Endodermal cell (in vitro differentiated cells): ENCODE measurements around the gene KHSRP. TPM values are rescaled to one million over a fixed set of nuclear protein-coding genes. Genes with fewer than 3 reads are reported as not detected.

Source experiments
- DNase-seq: peaks from one replicate; pipeline ENCODE4 v3.0.0-alpha.2; 2017
- H3K27ac ChIP-seq: 2 replicates; pipeline ENCODE4 v1.5.1; 2013; ENCODE audit warnings: mild to moderate bottlenecking, low read depth, low read length, moderate library complexity
- H3K27me3 ChIP-seq: 2 replicates; pipeline ENCODE4 v1.6.1; 2013; ENCODE audit warnings: mild to moderate bottlenecking, low read length, moderate library complexity; ENCODE audit not compliant: insufficient read depth, control insufficient read depth, poor library complexity, severe bottlenecking
- H3K36me3 ChIP-seq: 2 replicates; pipeline ENCODE4 v1.7.0; 2013; ENCODE audit warnings: mild to moderate bottlenecking, low read length, moderate library complexity; ENCODE audit not compliant: control insufficient read depth, insufficient read depth
- H3K4me1 ChIP-seq: one replicate; pipeline ENCODE4 v1.7.0; 2013; ENCODE audit warnings: low read length; ENCODE audit not compliant: control insufficient read depth, insufficient read depth
- H3K4me3 ChIP-seq: 2 replicates; pipeline ENCODE4 v1.5.1; 2013; ENCODE audit warnings: mild to moderate bottlenecking, low read length, moderate library complexity
- H3K9ac ChIP-seq: 2 replicates; pipeline ENCODE4 v1.6.1; 2013; ENCODE audit warnings: mild to moderate bottlenecking, low read length, moderate library complexity; ENCODE audit not compliant: poor library complexity, severe bottlenecking; ENCODE audit errors: extremely low read depth
- H3K9me3 ChIP-seq: 2 replicates; pipeline ENCODE4 v1.6.1; 2013; ENCODE audit warnings: mild to moderate bottlenecking, low read length, moderate library complexity; ENCODE audit not compliant: control insufficient read depth
- H3K27ac Mint-ChIP-seq: 2 replicates; pipeline ENCODE4 v1.8.0; 2020; ENCODE audit warnings: mixed read lengths
- H3K27me3 Mint-ChIP-seq: 2 replicates; pipeline ENCODE4 v1.8.0; 2021; ENCODE audit warnings: mild to moderate bottlenecking, mixed read lengths; ENCODE audit not compliant: insufficient read depth
- H3K36me3 Mint-ChIP-seq: 2 replicates; pipeline ENCODE4 v1.8.0; 2020; ENCODE audit warnings: low read depth, mixed read lengths
- H3K4me1 Mint-ChIP-seq: 2 replicates; pipeline ENCODE4 v1.8.0; 2020; ENCODE audit warnings: mixed read lengths
- H3K4me3 Mint-ChIP-seq: 2 replicates; pipeline ENCODE4 v1.8.0; 2020; ENCODE audit warnings: mild to moderate bottlenecking, moderate library complexity, mixed read lengths
- H3K9me3 Mint-ChIP-seq: 2 replicates; pipeline ENCODE4 v1.8.0; 2020; ENCODE audit warnings: mild to moderate bottlenecking, mixed read lengths
- WGBS, 2 experiments: methylation state at CpG; one replicate each; pipeline versions ENCODE4 v1.1.5 to v1.1.7; 2013; ENCODE audit warnings: missing lambda C conversion rate in 2 of 2, mixed read lengths in 1 of 2; ENCODE audit not compliant: insufficient coverage in 1 of 2, insufficient read length in 1 of 2; 5-methylcytosine and 5-hydroxymethylcytosine counted together
- total RNA-seq, 2 donors: library from RNA; stranded (reverse); fragmentation: NEBNext Ultra II Directional in 1 of 2; extraction: Animal tissue kit (Norgen Biotek cat#: 25700) in 1 of 2; gene quantifications; 2 replicates in 1 of 2; 3 replicates in 1 of 2; pipeline ENCODE4 v1.2.1, GENCODE V29; 2021
- TF ChIP-seq, protein P1 (sequence below): fragments of 200-600 bp; sonication (generic); conservative IDR thresholded peaks from 2 replicates; pipeline ENCODE4 v1.5.0; 2021; ENCODE audit warnings: antibody characterized with exemption, mild to moderate bottlenecking

KHSRP gene
- total RNA-seq, 2 donors from 2014 or later: 454 to 476 TPM

- Histone ChIP-seq H3K27ac (no peak overlapping the region), H3K9ac (no peak overlapping the region), H3K27me3 (peaks cover 17% of the 10 kb centered on the region), H3K4me1 (no peaks in the 10 kb centered on the region), H3K9me3 (no peaks in the 10 kb centered on the region), H3K4me3 (no peak overlapping the region), H3K36me3 (peaks cover 4% of the 10 kb centered on the region)
- peaks cover 19% of the 10 kb centered on the region for H3K36me3 Mint-ChIP-seq
- peaks cover 22% of the 10 kb centered on the region for H3K27me3 Mint-ChIP-seq
- H3K9me3 Mint-ChIP-seq: no peaks in the 10 kb centered on the region
- peaks cover 24% of the 10 kb centered on the region for H3K4me1 Mint-ChIP-seq
- TF ChIP-seq, protein P1, sequence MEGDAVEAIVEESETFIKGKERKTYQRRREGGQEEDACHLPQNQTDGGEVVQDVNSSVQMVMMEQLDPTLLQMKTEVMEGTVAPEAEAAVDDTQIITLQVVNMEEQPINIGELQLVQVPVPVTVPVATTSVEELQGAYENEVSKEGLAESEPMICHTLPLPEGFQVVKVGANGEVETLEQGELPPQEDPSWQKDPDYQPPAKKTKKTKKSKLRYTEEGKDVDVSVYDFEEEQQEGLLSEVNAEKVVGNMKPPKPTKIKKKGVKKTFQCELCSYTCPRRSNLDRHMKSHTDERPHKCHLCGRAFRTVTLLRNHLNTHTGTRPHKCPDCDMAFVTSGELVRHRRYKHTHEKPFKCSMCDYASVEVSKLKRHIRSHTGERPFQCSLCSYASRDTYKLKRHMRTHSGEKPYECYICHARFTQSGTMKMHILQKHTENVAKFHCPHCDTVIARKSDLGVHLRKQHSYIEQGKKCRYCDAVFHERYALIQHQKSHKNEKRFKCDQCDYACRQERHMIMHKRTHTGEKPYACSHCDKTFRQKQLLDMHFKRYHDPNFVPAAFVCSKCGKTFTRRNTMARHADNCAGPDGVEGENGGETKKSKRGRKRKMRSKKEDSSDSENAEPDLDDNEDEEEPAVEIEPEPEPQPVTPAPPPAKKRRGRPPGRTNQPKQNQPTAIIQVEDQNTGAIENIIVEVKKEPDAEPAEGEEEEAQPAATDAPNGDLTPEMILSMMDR: no peak
- no peak overlapping the region for H3K27ac Mint-ChIP-seq
- no peak overlapping the region for H3K4me3 Mint-ChIP-seq
- 82% methylated on average over 3 of the region's 4 CpGs; no CpG with 5 or more reads in 1 of the 2 experiments for WGBS, 2 experiments
- DNase-seq: peak; percentile 57
Measured at GRCh38 chr19:6472713-6473112, 48.1 kb upstream of the KHSRP start.

- H3K9me3 ChIP-seq: no peaks in the 10 kb centered on the region
- peak overlapping the region; percentile 82 for H3K27ac Mint-ChIP-seq
Measured at GRCh38 chr19:6471076-6471475, 46.5 kb upstream of the KHSRP start.

GRCh38 chr19:6470173-6470572 lies 45.6 kb upstream of the KHSRP start:
- Mint-ChIP-seq H3K4me3 (no peak overlapping the region), H3K4me1 (peaks cover 26% of the 10 kb centered on the region), H3K27ac (no peak overlapping the region), H3K36me3 (peaks cover 38% of the 10 kb centered on the region), H3K27me3 (peaks cover 12% of the 10 kb centered on the region), H3K9me3 (no peaks in the 10 kb centered on the region)
- H3K27me3 ChIP-seq: peaks cover 9% of the 10 kb centered on the region
- peaks cover 10% of the 10 kb centered on the region for H3K36me3 ChIP-seq
- DNase-seq: peak; percentile 60
- H3K4me1 ChIP-seq: peaks cover 1% of the 10 kb centered on the region
- H3K27ac ChIP-seq: no peak overlapping the region
- H3K9ac ChIP-seq: no peak overlapping the region
- no peaks in the 10 kb centered on the region for H3K9me3 ChIP-seq
- TF ChIP-seq, protein P1: no peak
- H3K4me3 ChIP-seq: no peak overlapping the region
- WGBS, 2 experiments: 85 to 92% methylated on average over 2 to 8 of the region's 8 CpGs

More at GRCh38 chr19:6471076-6471475, 46.5 kb upstream of the KHSRP start:
- Histone ChIP-seq H3K4me1 (no peaks in the 10 kb centered on the region), H3K27me3 (peaks cover 14% of the 10 kb centered on the region), H3K36me3 (peaks cover 10% of the 10 kb centered on the region), H3K9ac (no peak overlapping the region), H3K4me3 (no peak overlapping the region), H3K27ac (no peak overlapping the region)
- Mint-ChIP-seq H3K9me3 (no peaks in the 10 kb centered on the region), H3K4me1 (peaks cover 25% of the 10 kb centered on the region), H3K36me3 (peaks cover 29% of the 10 kb centered on the region), H3K27me3 (peaks cover 20% of the 10 kb centered on the region), H3K4me3 (peak overlapping the region; percentile 22)
- WGBS, 2 experiments: 55 to 77% methylated on average over 6 to 14 of the region's 14 CpGs
- TF ChIP-seq, protein P1: no peak
- DNase-seq: peak; percentile 76
